ENCODE data around the gene FRMPD1. TPM values are rescaled to one million over a fixed set of nuclear protein-coding genes. Genes with fewer than 3 reads are reported as not detected.

Gene FRMPD1
- total and polyA plus RNA-seq, 8 donors = 0.03 to 0.31 (median 0.18) TPM; not detected in 2

DNA sequence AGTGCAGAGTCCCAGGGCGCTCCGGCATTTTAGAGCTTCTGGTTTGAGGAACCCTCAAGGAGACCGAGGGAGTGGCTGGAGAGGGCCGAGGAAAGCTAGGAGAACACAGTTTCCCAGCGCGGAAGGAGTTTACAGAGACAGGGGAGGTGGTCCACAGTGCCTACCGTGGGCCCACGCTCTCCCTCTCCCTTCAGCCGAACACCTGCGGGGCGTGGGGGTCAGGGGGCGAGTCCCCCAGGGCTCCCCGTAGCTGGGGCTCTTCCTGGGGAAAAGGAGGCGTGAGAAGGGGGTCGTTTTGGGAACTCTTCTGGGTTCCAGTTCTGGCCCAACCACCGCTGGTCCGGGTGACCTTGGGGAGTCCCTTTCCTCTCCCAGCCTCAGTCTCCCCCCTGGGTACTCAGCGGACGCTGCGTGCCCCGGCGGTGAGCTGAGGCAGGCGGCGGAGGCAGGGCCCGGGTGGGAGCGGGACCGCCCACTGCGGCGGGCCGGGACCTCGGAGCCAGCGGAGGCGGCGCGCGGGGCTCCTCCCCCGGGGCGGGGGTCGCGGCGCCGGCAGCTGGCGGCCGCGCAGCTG, 368 bp upstream of the FRMPD1 start:
- peaks cover 46 to 96% of the 10 kb centered on the region in 2 donors for H3K27me3 ChIP-seq
- no peak overlapping the region for H3K4me3 ChIP-seq
- no peak for ATAC-seq
- peaks cover 3 to 8% of the 10 kb centered on the region in 2 donors for H3K4me1 ChIP-seq
- TF ChIP-seq, protein P1, sequence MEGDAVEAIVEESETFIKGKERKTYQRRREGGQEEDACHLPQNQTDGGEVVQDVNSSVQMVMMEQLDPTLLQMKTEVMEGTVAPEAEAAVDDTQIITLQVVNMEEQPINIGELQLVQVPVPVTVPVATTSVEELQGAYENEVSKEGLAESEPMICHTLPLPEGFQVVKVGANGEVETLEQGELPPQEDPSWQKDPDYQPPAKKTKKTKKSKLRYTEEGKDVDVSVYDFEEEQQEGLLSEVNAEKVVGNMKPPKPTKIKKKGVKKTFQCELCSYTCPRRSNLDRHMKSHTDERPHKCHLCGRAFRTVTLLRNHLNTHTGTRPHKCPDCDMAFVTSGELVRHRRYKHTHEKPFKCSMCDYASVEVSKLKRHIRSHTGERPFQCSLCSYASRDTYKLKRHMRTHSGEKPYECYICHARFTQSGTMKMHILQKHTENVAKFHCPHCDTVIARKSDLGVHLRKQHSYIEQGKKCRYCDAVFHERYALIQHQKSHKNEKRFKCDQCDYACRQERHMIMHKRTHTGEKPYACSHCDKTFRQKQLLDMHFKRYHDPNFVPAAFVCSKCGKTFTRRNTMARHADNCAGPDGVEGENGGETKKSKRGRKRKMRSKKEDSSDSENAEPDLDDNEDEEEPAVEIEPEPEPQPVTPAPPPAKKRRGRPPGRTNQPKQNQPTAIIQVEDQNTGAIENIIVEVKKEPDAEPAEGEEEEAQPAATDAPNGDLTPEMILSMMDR (IDR thresholded peaks at IDR 0.05) = no peak
- no peaks in the 10 kb centered on the region for H3K9me3 ChIP-seq
- no peak for DNase-seq
- H3K36me3 ChIP-seq = no peaks in the 10 kb centered on the region
- H3K27ac ChIP-seq = no peak overlapping the region
- intact Hi-C loops (cut with DNase I) = no loop called here

DNA sequence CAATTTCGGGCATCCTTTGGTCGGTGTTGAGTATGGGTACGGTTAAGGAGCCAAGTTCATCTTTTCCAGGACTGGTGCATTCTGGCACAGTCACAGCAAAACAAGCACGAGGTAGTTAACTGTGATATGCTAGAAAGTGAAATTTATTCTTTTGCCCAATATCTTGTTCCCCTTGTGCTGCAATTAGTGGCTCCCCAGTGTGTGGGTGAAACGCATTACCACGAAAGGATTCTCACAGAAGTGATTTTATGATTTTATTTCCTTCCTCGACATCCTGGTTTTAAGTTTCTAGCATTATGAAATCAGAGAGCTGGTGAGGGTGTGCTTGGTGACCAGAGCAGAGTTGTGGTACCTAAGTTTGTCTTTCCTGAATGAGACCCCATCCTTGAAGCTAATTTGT, 1.5 kb downstream of the FRMPD1 start:
- TF ChIP-seq, protein P1 (IDR thresholded peaks at IDR 0.05) = no peak
- Histone ChIP-seq H3K27me3 (peaks cover 40 to 86% of the 10 kb centered on the region in 2 donors), H3K36me3 (no peaks in the 10 kb centered on the region), H3K4me3 (no peak overlapping the region), H3K27ac (no peak overlapping the region), H3K9me3 (no peaks in the 10 kb centered on the region), H3K4me1 (peaks cover 3 to 8% of the 10 kb centered on the region in 2 donors)
- ATAC-seq (no peak), DNase-seq (no peak)
- intact Hi-C loops (cut with DNase I) = no loop called here

DNA sequence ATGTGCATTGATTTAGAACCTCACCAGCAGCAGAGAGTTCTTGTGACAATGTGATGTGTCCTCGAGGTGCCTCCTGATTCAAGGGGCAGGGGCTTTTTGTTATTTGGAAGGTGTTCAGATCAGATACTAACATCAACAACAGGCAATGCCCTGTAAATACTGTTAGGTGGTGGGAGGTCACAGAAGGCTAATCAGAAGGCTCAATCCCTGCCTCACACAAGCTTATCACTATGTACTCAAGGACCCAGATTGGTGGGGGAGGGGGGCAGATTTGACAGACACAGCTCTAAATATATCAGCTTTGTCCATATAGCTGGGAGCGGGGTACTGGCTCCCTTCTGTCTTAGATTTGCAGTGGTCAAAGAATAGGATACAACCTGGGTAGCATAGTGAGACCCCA, 2.6 kb downstream of the FRMPD1 start:
- H3K9me3 ChIP-seq = no peaks in the 10 kb centered on the region
- H3K4me1 ChIP-seq = peaks cover 3 to 8% of the 10 kb centered on the region in 2 donors
- H3K27me3 ChIP-seq = peaks cover 34 to 86% of the 10 kb centered on the region in 2 donors
- no peak overlapping the region for H3K4me3 ChIP-seq
- no peak overlapping the region for H3K27ac ChIP-seq
- intact Hi-C loops (cut with DNase I) = no loop called here
- TF ChIP-seq, protein P1 (IDR thresholded peaks at IDR 0.05) = no peak
- no peaks in the 10 kb centered on the region for H3K36me3 ChIP-seq
- no peak for ATAC-seq
- DNase-seq = no peak

DNA sequence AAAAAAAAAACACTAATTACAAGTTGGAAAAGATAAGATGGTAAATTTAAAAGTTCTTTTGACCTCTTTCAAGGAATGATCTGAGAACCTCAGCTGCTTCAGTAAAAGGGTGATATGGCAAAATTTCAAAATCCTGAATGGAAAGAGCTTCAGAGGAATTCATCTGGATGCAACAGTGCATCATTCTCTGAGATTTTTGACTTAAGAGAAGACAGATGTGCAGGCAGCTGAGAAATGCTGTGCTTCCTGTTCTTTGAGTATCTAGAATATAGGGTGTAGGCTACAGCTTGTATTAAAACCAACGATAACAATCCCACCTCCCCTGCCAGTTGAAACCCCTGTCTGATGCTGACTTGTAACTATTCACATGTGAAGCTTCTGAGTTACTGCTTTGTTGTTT, 6.2 kb downstream of the FRMPD1 start:
- Histone ChIP-seq H3K27ac (no peak overlapping the region), H3K27me3 (peaks cover 15 to 71% of the 10 kb centered on the region in 2 donors), H3K4me3 (no peak overlapping the region), H3K4me1 (no peaks in the 10 kb centered on the region), H3K9me3 (no peaks in the 10 kb centered on the region), H3K36me3 (no peaks in the 10 kb centered on the region)
- TF ChIP-seq, protein P1 (IDR thresholded peaks at IDR 0.05) = no peak
- no peak for ATAC-seq
- intact Hi-C loops (cut with DNase I) = no loop called here
- no peak for DNase-seq

DNA sequence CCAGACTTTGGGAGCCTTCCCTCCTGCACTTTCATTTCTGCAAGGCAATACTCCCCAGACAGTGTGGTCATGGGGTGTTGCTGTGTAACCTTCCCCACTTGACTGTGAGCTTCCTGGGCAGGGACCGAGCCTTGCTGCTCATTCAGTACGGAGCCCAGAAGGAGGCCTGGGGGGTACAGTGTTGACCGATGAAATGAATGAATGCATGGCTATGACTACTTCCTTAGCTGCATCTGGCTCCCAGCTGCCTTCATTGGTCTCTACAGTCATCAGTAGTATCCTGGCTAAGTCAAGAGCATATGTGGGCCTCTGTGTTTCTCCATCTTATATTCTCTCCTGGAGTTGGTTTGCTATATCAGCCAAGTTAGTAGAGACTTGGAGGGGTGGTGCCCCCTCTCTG, 9.9 kb downstream of the FRMPD1 start:
- TF ChIP-seq, protein P1 (IDR thresholded peaks at IDR 0.05) = no peak
- DNase-seq (no peak), ATAC-seq (no peak)
- H3K4me1 ChIP-seq = no peaks in the 10 kb centered on the region
- no peaks in the 10 kb centered on the region for H3K36me3 ChIP-seq
- H3K4me3 ChIP-seq = no peak overlapping the region
- intact Hi-C loops (cut with DNase I) = no loop called here
- H3K27ac ChIP-seq = no peak overlapping the region
- no peaks in the 10 kb centered on the region for H3K9me3 ChIP-seq
- H3K27me3 ChIP-seq = peaks cover 0 to 51% of the 10 kb centered on the region in 2 donors
